Epithelial cell of proximal tubule (primary cell): ENCODE data around the gene RMND1. TPM values are rescaled to one million over a fixed set of nuclear protein-coding genes. Genes with fewer than 3 reads are reported as not detected.
"Not testable (repeated sequence)": the region's sequence is repeated elsewhere in the genome, so short reads cannot be mapped to it uniquely, and the experiment has no call there.

Experiments
- DNase-seq: peaks from one replicate; pipeline ENCODE4 v3.0.0-alpha.2; 2011; ENCODE audit warnings: low read depth
- H3K4me3 ChIP-seq: 2 replicates; pipeline ENCODE4 v1.5.1; 2011; ENCODE audit warnings: low read depth, mild to moderate bottlenecking, low read length
- CTCF ChIP-seq: conservative IDR thresholded peaks from 2 replicates; pipeline ENCODE4 v1.5.1; 2012; ENCODE audit warnings: low read depth, mild to moderate bottlenecking, low read length
- total RNA-seq: library from RNA; depleted of rRNA; stranded (reverse); fragments of >200 nt; gene quantifications from 2 replicates; pipeline ENCODE4 v1.2.3, GENCODE V29; 2015

Gene RMND1
- total RNA-seq, 1 donor from 2014 or later: 24.7 TPM

GRCh38 chr6:151370509-151371078 is 81.3 kb downstream of the RMND1 start:
- no peak for DNase-seq
- peak; percentile 41 for TF ChIP-seq CTCF

GRCh38 chr6:151365233-151365632 is 86.7 kb downstream of the RMND1 start:
- no peak overlapping the region for H3K4me3 ChIP-seq
- no peak for DNase-seq
- no peak for TF ChIP-seq CTCF

More at GRCh38 chr6:151370509-151371078, 81.3 kb downstream of the RMND1 start:
- no peak overlapping the region for H3K4me3 ChIP-seq

GRCh38 chr6:151359486-151359885 is 92.4 kb downstream of the RMND1 start:
- DNase-seq: no peak
- no peak for TF ChIP-seq CTCF
- H3K4me3 ChIP-seq: no peak overlapping the region

- no peak for DNase-seq
- no peak for TF ChIP-seq CTCF
- H3K4me3 ChIP-seq: no peak overlapping the region
Observed at GRCh38 chr6:151358475-151358874, 93.5 kb downstream of the RMND1 start.

GRCh38 chr6:151357758-151358436 is 94.0 kb downstream of the RMND1 start:
- TF ChIP-seq CTCF: no peak

GRCh38 chr6:151356983-151357382 is 94.9 kb downstream of the RMND1 start:
- not testable (repeated sequence) for H3K4me3 ChIP-seq, DNase-seq

More at GRCh38 chr6:151357758-151358436, 94.0 kb downstream of the RMND1 start:
- DNase-seq: no peak
- H3K4me3 ChIP-seq: no peak overlapping the region

Other genes with a start within 250 kb of the RMND1 start
- gene AKAP12, start 212.2 kb downstream of the RMND1 start, total RNA-seq: 191 and 430 TPM in 2 replicates
- 8.9 and 18.6 TPM in 2 replicates for gene ZBTB2, start 60.6 kb downstream of the RMND1 start, total RNA-seq
- 0.06 and 0.07 TPM in 2 replicates for gene CCDC170, start 41.9 kb upstream of the RMND1 start, total RNA-seq